ENCODE results near the gene AAK1.
"Not testable (repeated sequence)": the region's sequence is repeated elsewhere in the genome, so short reads cannot be mapped to it uniquely, and the experiment has no call there.

The AAK1 gene

GRCh38 chr2:69669666-69670065 is 26.1 kb upstream of the AAK1 start:
- no peak for TF ChIP-seq CTCF (IDR thresholded peaks at IDR 0.05; ENCODE audit: extremely low read depth, missing control alignments)
- DNase-seq (ENCODE audit: low spot score): no peak

- DNase-seq (ENCODE audit: low spot score): no peak
- TF ChIP-seq CTCF (IDR thresholded peaks at IDR 0.05; ENCODE audit: extremely low read depth, missing control alignments): no peak
Measured at GRCh38 chr2:69668598-69668997, 25.1 kb upstream of the AAK1 start.

- DNase-seq (ENCODE audit: low spot score): no peak
- TF ChIP-seq CTCF (IDR thresholded peaks at IDR 0.05; ENCODE audit: extremely low read depth, missing control alignments): no peak
Measured at GRCh38 chr2:69667805-69668382, 24.4 kb upstream of the AAK1 start.

GRCh38 chr2:69665152-69665551 is 21.6 kb upstream of the AAK1 start:
- no peak for TF ChIP-seq CTCF (IDR thresholded peaks at IDR 0.05; ENCODE audit: extremely low read depth, missing control alignments)
- no peak for DNase-seq (ENCODE audit: low spot score)

GRCh38 chr2:69663860-69664259 is 20.3 kb upstream of the AAK1 start:
- no peak for DNase-seq (ENCODE audit: low spot score)
- no peak for TF ChIP-seq CTCF (IDR thresholded peaks at IDR 0.05; ENCODE audit: extremely low read depth, missing control alignments)

GRCh38 chr2:69662547-69662946 is 19.0 kb upstream of the AAK1 start:
- DNase-seq (ENCODE audit: low spot score): not testable (repeated sequence)

- no peak for DNase-seq (ENCODE audit: low spot score)
- TF ChIP-seq CTCF (IDR thresholded peaks at IDR 0.05; ENCODE audit: extremely low read depth, missing control alignments): no peak
Measured at GRCh38 chr2:69660637-69661036, 17.1 kb upstream of the AAK1 start.

GRCh38 chr2:69659941-69660483 is 16.5 kb upstream of the AAK1 start:
- no peak for DNase-seq (ENCODE audit: low spot score)
- no peak for TF ChIP-seq CTCF (IDR thresholded peaks at IDR 0.05; ENCODE audit: extremely low read depth, missing control alignments)
